GM18907 (cell line): ENCODE results near the gene SRD5A2.

Experiments
- ATAC-seq: cut with Tn5 transposase; IDR thresholded peaks from one replicate; pipeline ENCODE4 v1.9.1; 2021; ENCODE audit warnings: mild to moderate bottlenecking, moderate library complexity; ENCODE audit not compliant: unreplicated experiment

The SRD5A2 gene

GRCh38 chr2:31474296-31474695 lies 106.4 kb downstream of the SRD5A2 start:
- no peak for ATAC-seq
